WTC11 (cell line): Measurements from ENCODE around the gene TACC2. TPM values are rescaled to one million over a fixed set of nuclear protein-coding genes. Genes with fewer than 3 reads are reported as not detected.

Experiments used
- ATAC-seq: fragments of 200-7000 bp; cut with Tn5 transposase; 2 replicates; pipeline ENCODE4 v1.10.0; 2021; ENCODE audit warnings: mild to moderate bottlenecking, moderate library complexity
- CTCF ChIA-PET: fragments of 300-600 bp; sonication (Branson Sonifier 250); formaldehyde crosslinking; loops from one replicate; lab custom pipeline; 2021; ENCODE audit warnings: antibody characterized with exemption; lab: Charles Lee
- POLR2A ChIA-PET: fragments of 350-600 bp; sonication (Branson Sonifier 250); formaldehyde crosslinking; loops from one replicate; lab custom pipeline; 2021; ENCODE audit warnings: antibody characterized with exemption; lab: Charles Lee
- DNase-seq: peaks from one replicate; pipeline ENCODE4 v3.0.0; 2021; ENCODE audit warnings: low spot score
- H3K27ac Mint-ChIP-seq: 2 replicates; pipeline ENCODE4 v1.8.0; 2021; ENCODE audit warnings: mixed read lengths
- H3K27me3 Mint-ChIP-seq: 2 replicates; pipeline ENCODE4 v1.8.0; 2021; ENCODE audit warnings: low read depth, mild to moderate bottlenecking, moderate library complexity, mixed read lengths
- H3K36me3 Mint-ChIP-seq: 2 replicates; pipeline ENCODE4 v1.8.0; 2021; ENCODE audit warnings: mixed read lengths
- H3K4me1 Mint-ChIP-seq: 2 replicates; pipeline ENCODE4 v1.8.0; 2022; ENCODE audit warnings: mixed read lengths
- H3K4me3 Mint-ChIP-seq: 2 replicates; pipeline ENCODE4 v1.8.0; 2021; ENCODE audit warnings: mild to moderate bottlenecking, moderate library complexity, mixed read lengths
- H3K9me3 Mint-ChIP-seq: 2 replicates; pipeline ENCODE4 v1.8.0; 2021; ENCODE audit warnings: mixed read lengths
- AFF4 ChIP-seq: sonication (generic); formaldehyde crosslinking; IDR thresholded peaks from 2 replicates; pipeline ENCODE4 v1.8.1; 2023; ENCODE audit warnings: mild to moderate bottlenecking, missing genetic modification reagents, borderline replicate concordance
- ERG ChIP-seq: fragments of 250-450 bp; sonication (Bioruptor Pico); IDR thresholded peaks from 2 replicates; pipeline ENCODE4 v1.8.0; 2021; ENCODE audit warnings: mild to moderate bottlenecking
- JAZF1 ChIP-seq: fragments of 250-450 bp; sonication (Bioruptor Pico); IDR thresholded peaks from 2 replicates; pipeline ENCODE4 v1.9.0; 2021; ENCODE audit warnings: moderate library complexity, mild to moderate bottlenecking, inconsistent platforms
- KAT7 ChIP-seq: sonication (generic); formaldehyde crosslinking; IDR thresholded peaks from 2 replicates; pipeline ENCODE4 v1.8.1; 2023; ENCODE audit warnings: missing genetic modification reagents, mild to moderate bottlenecking, borderline replicate concordance
- NFYB ChIP-seq: sonication (generic); formaldehyde crosslinking; conservative IDR thresholded peaks from 2 replicates; pipeline ENCODE4 v1.8.0; 2022; ENCODE audit warnings: low read depth, missing genetic modification reagents
- NR3C1 ChIP-seq: sonication (generic); formaldehyde crosslinking; conservative IDR thresholded peaks from 2 replicates; pipeline ENCODE4 v1.8.1; 2023; ENCODE audit warnings: low read depth, mild to moderate bottlenecking, missing genetic modification reagents
- SMAD3 ChIP-seq: sonication (generic); formaldehyde crosslinking; IDR thresholded peaks from 2 replicates; pipeline ENCODE4 v1.8.0; 2022; ENCODE audit warnings: missing genetic modification reagents, mild to moderate bottlenecking, borderline replicate concordance
- TCF7 ChIP-seq: sonication (generic); formaldehyde crosslinking; IDR thresholded peaks from 2 replicates; pipeline ENCODE4 v1.8.0; 2022; ENCODE audit warnings: mild to moderate bottlenecking, low read depth, missing genetic modification reagents, moderate library complexity
- TEAD1 ChIP-seq: sonication (generic); formaldehyde crosslinking; IDR thresholded peaks from 2 replicates; pipeline ENCODE4 v1.8.0; 2022; ENCODE audit warnings: mild to moderate bottlenecking, missing genetic modification reagents
- ZBTB43 ChIP-seq: sonication (generic); formaldehyde crosslinking; IDR thresholded peaks from 2 replicates; pipeline ENCODE4 v1.8.1; 2023; ENCODE audit warnings: mild to moderate bottlenecking, missing genetic modification reagents
- ZNF281 ChIP-seq: sonication (generic); formaldehyde crosslinking; IDR thresholded peaks from 2 replicates; pipeline ENCODE4 v1.8.0; 2023; ENCODE audit warnings: mild to moderate bottlenecking, missing genetic modification reagents
- ZNF317 ChIP-seq: sonication (generic); formaldehyde crosslinking; IDR thresholded peaks from 2 replicates; pipeline ENCODE4 v1.8.1; 2023; ENCODE audit warnings: low read depth, mild to moderate bottlenecking, moderate library complexity, missing genetic modification reagents, borderline replicate concordance
- total RNA-seq: library from RNA; stranded (reverse); gene quantifications from 3 replicates; pipeline ENCODE4 v1.2.3, GENCODE V29; 2021
- TF ChIP-seq, protein P1 (sequence below): sonication (generic); formaldehyde crosslinking; conservative IDR thresholded peaks from 2 replicates; pipeline ENCODE4 v1.8.1; 2023; ENCODE audit warnings: mild to moderate bottlenecking, low read depth, missing genetic modification reagents, moderate library complexity
- TF ChIP-seq, protein P2 (sequence below): sonication (generic); formaldehyde crosslinking; IDR thresholded peaks from 2 replicates; pipeline ENCODE4 v1.8.1; 2022; ENCODE audit warnings: missing genetic modification reagents, borderline replicate concordance

The TACC2 gene
- total RNA-seq, 1 experiment from 2014 or later: 28.9 TPM

- H3K4me1 Mint-ChIP-seq: peaks cover 11% of the 10 kb centered on the region
- no peak overlapping the region for H3K27ac Mint-ChIP-seq
- POLR2A ChIA-PET: no interaction called here
- H3K36me3 Mint-ChIP-seq: no peaks in the 10 kb centered on the region
- peaks cover 3% of the 10 kb centered on the region; the same call in 1 of the 2 replicates for H3K9me3 Mint-ChIP-seq
- no peak for DNase-seq
- no peaks in the 10 kb centered on the region for H3K27me3 Mint-ChIP-seq
- H3K4me3 Mint-ChIP-seq: no peak overlapping the region
- TF ChIP-seq, protein P1, sequence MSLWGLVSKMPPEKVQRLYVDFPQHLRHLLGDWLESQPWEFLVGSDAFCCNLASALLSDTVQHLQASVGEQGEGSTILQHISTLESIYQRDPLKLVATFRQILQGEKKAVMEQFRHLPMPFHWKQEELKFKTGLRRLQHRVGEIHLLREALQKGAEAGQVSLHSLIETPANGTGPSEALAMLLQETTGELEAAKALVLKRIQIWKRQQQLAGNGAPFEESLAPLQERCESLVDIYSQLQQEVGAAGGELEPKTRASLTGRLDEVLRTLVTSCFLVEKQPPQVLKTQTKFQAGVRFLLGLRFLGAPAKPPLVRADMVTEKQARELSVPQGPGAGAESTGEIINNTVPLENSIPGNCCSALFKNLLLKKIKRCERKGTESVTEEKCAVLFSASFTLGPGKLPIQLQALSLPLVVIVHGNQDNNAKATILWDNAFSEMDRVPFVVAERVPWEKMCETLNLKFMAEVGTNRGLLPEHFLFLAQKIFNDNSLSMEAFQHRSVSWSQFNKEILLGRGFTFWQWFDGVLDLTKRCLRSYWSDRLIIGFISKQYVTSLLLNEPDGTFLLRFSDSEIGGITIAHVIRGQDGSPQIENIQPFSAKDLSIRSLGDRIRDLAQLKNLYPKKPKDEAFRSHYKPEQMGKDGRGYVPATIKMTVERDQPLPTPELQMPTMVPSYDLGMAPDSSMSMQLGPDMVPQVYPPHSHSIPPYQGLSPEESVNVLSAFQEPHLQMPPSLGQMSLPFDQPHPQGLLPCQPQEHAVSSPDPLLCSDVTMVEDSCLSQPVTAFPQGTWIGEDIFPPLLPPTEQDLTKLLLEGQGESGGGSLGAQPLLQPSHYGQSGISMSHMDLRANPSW (CRISPR knock-in tag): no peak
- TF ChIP-seq NFYB: no peak
- TF ChIP-seq NR3C1 (CRISPR knock-in tag): no peak
- TF ChIP-seq ERG: no peak
- TF ChIP-seq SMAD3 (CRISPR knock-in tag): no peak
- TF ChIP-seq ZNF317 (CRISPR knock-in tag): no peak
- TF ChIP-seq AFF4 (CRISPR knock-in tag): no peak
- no peak for TF ChIP-seq ZNF281 (CRISPR knock-in tag)
- TF ChIP-seq, protein P2, sequence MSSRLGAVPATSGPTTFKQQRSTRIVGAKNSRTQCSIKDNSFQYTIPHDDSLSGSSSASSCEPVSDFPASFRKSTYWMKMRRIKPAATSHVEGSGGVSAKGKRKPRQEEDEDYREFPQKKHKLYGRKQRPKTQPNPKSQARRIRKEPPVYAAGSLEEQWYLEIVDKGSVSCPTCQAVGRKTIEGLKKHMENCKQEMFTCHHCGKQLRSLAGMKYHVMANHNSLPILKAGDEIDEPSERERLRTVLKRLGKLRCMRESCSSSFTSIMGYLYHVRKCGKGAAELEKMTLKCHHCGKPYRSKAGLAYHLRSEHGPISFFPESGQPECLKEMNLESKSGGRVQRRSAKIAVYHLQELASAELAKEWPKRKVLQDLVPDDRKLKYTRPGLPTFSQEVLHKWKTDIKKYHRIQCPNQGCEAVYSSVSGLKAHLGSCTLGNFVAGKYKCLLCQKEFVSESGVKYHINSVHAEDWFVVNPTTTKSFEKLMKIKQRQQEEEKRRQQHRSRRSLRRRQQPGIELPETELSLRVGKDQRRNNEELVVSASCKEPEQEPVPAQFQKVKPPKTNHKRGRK (CRISPR knock-in tag): no peak
- TF ChIP-seq KAT7 (CRISPR knock-in tag): no peak
- no peak for TF ChIP-seq TCF7 (CRISPR knock-in tag)
- no peak for TF ChIP-seq ZBTB43 (CRISPR knock-in tag)
- TF ChIP-seq TEAD1 (CRISPR knock-in tag): no peak
- no peak for TF ChIP-seq JAZF1
- CTCF ChIA-PET: interaction anchor here (1.1 kb wide), 1 partner anchor 15 kb away, joined by 5 read pairs; no protein-coding TSS in a partner anchor
- ATAC-seq: no peak
Observed at GRCh38 chr10:122294511-122295450, 305.8 kb downstream of the TACC2 start.
